ENCODE data around the gene KLF3.

- TF ChIP-seq, protein P1, sequence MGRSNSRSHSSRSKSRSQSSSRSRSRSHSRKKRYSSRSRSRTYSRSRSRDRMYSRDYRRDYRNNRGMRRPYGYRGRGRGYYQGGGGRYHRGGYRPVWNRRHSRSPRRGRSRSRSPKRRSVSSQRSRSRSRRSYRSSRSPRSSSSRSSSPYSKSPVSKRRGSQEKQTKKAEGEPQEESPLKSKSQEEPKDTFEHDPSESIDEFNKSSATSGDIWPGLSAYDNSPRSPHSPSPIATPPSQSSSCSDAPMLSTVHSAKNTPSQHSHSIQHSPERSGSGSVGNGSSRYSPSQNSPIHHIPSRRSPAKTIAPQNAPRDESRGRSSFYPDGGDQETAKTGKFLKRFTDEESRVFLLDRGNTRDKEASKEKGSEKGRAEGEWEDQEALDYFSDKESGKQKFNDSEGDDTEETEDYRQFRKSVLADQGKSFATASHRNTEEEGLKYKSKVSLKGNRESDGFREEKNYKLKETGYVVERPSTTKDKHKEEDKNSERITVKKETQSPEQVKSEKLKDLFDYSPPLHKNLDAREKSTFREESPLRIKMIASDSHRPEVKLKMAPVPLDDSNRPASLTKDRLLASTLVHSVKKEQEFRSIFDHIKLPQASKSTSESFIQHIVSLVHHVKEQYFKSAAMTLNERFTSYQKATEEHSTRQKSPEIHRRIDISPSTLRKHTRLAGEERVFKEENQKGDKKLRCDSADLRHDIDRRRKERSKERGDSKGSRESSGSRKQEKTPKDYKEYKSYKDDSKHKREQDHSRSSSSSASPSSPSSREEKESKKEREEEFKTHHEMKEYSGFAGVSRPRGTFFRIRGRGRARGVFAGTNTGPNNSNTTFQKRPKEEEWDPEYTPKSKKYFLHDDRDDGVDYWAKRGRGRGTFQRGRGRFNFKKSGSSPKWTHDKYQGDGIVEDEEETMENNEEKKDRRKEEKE (IDR thresholded peaks at IDR 0.05; ENCODE audit: borderline replicate concordance in 1 of 2, control insufficient read depth in 1 of 2, low read depth in 2 of 2, low read length in 1 of 2), result no peak
- TF ChIP-seq PKNOX1 (IDR thresholded peaks at IDR 0.05), result no peak
- no peak for TF ChIP-seq POLR2A (conservative IDR thresholded peaks at IDR 0.05)
- no peak for TF ChIP-seq ZBTB12 (CRISPR knock-in tag; IDR thresholded peaks at IDR 0.05)
- TF ChIP-seq ZNF436 (CRISPR knock-in tag; IDR thresholded peaks at IDR 0.05), result no peak
- no peak for TF ChIP-seq MAZ (CRISPR knock-in tag; conservative IDR thresholded peaks at IDR 0.05 in 1 of 2, IDR thresholded peaks at IDR 0.05 in 1 of 2)
- no peak for TF ChIP-seq MTA3 (IDR thresholded peaks at IDR 0.05; ENCODE audit: borderline replicate concordance)
- TF ChIP-seq JUN (IDR thresholded peaks at IDR 0.05; ENCODE audit: borderline replicate concordance, low read depth, low read length), result no peak
- TF ChIP-seq JUN (CRISPR knock-in tag; IDR thresholded peaks at IDR 0.05; ENCODE audit: borderline replicate concordance), result no peak
Observed at GRCh38 chr4:38695809-38696208, 31.8 kb downstream of the KLF3 start.

Measured in K562 (cell line).